Posterior cingulate gyrus (tissue), 11 donors: Measurements from ENCODE around the gene PIP5KL1.
A peak's percentile ranks its signal among the peaks of the same experiment; 100 is the strongest.

Experiments
- DNase-seq, 10 donors: peaks; one replicate each; pipeline versions ENCODE4 v3.0.0 to v3.0.0-alpha.2; 2020 to 2021; ENCODE audit warnings: mixed read lengths in 3 of 10
- intact Hi-C: fragments of 100-400 bp; cut with DNase I; formaldehyde crosslinking; loops from one replicate; pipeline ENCODE4 v1.15.1; 2023

Gene PIP5KL1, protein sequence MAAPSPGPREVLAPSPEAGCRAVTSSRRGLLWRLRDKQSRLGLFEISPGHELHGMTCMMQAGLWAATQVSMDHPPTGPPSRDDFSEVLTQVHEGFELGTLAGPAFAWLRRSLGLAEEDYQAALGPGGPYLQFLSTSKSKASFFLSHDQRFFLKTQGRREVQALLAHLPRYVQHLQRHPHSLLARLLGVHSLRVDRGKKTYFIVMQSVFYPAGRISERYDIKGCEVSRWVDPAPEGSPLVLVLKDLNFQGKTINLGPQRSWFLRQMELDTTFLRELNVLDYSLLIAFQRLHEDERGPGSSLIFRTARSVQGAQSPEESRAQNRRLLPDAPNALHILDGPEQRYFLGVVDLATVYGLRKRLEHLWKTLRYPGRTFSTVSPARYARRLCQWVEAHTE

DNA sequence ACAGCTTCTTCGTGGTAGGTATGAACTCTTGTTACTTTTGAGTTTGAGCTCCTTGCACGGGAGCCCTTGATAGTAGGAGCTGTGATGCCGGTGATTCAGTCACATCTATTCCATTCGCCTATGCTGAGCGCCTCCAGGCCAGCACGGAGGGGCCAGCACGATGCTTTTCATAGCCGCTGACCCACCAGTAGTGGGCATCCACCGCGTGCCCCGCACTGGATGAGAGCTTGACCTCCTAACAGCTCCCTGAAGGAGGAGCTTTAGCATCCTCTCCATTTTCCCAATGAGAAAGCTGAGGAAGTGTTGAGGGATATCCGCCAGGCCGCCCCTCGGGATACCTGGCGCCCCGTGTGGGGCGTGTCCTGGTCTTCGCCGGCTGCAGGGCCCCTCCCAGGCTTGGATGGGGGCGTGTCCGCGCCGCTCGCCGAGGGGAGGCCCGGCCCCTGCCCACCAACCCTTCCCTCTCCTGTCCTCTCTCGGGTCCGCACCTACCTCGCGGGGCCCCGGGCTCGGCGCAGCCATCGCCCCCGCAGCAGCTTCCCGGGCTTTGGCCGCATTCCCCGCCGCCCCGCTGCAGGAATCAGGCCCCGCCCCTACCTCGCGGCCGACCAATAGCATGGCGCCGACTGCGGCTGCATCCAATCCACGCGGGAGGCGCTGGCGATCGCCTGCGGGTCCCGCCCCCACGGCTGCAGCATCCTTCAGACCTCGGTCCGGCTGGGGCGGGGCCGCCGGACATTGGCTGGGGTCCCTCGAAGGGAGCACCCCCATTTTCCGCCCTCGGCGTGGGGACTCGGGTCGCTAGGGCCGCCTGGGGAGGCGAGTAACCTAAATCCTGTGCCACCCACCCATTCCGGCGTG is at the start of gene PIP5KL1:
Gene PIP5KL1 (minus strand): TSS at position 547 of the 861 bp plus-strand sequence. CDS start 25 bp downstream, at position 522.
- intact Hi-C loops, result no loop called here

DNA sequence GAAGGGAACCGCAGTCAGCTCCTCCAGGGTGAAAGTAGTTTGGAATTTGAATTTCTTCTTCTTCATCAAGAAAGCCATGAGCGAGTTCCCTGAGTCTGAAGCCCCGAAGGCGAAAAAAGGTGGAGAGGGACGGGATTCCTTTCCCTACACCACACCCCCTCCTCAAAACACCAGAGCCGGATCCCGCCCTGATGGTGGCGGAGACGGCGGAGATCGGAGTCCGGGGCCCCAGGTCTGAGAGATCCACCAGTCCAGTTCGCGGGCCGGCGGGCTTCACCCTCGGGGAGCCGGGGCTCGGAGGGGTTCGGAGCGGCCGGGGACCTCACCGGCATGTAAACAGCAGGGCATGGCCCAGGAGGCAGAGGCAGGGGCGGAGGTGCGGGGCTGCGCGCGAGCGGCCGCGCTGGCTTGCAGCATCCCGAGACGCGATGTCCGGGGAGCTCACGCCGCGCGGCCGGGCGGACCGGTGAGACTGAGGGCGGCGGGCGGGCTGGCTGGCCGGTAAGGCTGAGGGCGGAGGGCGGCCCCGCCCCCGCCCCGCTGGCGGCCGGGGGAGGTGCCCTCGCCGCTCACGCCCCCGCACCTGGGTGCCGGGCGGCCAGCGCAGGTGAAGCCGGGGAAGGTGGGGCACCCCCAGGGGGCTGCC is 49.6 kb upstream of the PIP5KL1 start:
- DNase-seq, result peak in 3 of 10 donors; percentile 24 to 90 (median 38)
- intact Hi-C loops, result loop anchor here (2.0 to 5.0 kb wide), 2 partner anchors 33 to 57 kb away; no protein-coding TSS in a partner anchor

More for the DNA sequence above, at the start of gene PIP5KL1:
- peak; percentile 82 to 99 (median 90) for DNase-seq

DNA sequence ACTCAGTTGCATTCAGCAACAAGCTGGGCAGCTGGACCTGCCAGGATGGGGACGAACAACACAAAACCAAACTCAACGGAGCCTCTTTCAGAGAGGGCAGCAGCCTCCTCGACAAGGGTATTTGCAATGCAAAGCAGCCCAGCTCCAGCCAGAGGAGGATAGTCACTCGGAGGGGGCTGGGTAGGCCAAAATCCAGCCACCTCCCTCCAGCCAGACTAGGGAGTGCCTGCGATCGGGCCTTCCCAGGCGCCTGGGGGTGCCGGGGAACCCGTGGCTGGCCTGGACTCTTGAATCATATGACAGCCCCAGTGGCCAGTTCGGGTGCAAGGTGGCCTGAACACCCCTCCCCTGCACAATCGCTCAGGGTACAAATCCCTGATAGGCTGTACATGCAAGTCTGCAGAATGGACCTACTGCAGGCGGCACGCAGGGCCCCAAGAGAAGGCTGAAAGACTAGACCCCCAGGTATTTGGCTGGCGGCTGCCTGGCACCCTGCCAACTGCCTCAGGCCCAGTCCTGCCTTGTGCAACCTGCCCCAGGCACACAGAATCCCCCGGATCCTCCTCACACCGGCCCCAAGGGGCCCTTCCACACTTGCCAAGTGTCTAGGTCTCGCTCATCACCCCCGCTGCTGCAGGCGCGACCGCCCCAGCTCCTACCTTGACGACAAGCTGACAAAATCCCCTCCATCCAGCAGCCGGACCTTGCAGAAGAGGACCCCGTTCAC is 48.9 kb upstream of the PIP5KL1 start:
- intact Hi-C loops, result loop anchor here (2.0 to 5.0 kb wide), 3 partner anchors 15 to 58 kb away; no protein-coding TSS in a partner anchor

DNA sequence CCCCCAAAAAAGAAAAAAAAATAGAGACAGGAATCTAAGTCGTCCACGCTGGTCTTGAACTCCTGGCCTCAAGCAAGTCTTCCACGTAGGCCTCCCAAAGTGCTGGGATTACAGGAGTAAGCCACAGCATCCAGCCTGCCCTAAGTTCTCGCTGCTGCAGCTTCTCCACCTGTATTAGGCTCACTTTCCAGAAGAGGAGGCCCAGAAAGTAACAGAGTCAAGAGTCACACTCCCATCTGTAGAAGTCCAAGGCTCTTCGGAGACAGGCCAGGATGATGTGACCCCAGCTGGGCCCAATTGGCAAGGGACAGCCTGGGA is 48.4 kb upstream of the PIP5KL1 start:
- intact Hi-C loops, result loop anchor here (2.0 kb wide), 1 partner anchor 14 kb away; no protein-coding TSS in a partner anchor
- DNase-seq, result no peak

More for the DNA sequence above, 48.9 kb upstream of the PIP5KL1 start:
- peak; percentile 69 to 97 (median 78) for DNase-seq

DNA sequence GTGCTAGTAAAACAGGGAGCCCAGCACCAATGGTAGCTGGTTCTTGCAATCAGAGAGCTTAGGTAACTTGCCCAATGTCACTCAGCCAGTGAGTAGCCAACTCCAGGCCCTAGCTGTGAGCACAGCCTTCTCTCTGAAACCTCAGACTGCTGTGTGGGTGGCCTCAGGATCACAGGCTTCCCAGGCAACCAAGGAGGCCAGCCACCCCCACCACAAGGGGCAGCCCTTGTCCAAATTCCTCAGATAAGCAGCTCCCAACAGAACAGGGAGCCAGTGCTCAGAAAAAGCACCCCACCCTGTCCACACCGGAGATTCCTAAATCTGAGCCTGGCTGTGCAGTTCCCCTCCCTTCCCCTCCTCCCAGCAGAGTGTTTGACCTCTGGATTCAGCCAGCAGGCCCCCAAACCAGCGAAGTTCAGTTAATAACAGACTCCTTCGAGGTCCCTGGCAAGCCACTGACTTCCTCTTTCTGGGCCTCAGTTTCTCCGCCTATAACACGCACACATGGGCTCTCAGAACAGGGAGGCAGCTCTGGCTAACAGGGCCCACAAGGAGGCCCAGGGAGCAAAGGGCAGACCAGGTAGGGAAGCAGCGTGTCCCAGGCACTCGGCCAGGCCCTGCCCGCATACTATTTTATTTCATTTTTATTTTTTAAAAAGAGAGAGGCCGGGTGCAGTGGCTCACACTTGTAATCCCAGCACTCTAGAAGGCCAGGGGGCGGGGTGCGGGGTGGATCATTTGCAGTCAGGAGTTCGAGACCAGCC is 47.5 kb upstream of the PIP5KL1 start:
- DNase-seq, result peak in 2 of 10 donors; percentile 74 to 79
- intact Hi-C loops, result loop anchor here (2.0 kb wide), 1 partner anchor 13 kb away; no protein-coding TSS in a partner anchor

DNA sequence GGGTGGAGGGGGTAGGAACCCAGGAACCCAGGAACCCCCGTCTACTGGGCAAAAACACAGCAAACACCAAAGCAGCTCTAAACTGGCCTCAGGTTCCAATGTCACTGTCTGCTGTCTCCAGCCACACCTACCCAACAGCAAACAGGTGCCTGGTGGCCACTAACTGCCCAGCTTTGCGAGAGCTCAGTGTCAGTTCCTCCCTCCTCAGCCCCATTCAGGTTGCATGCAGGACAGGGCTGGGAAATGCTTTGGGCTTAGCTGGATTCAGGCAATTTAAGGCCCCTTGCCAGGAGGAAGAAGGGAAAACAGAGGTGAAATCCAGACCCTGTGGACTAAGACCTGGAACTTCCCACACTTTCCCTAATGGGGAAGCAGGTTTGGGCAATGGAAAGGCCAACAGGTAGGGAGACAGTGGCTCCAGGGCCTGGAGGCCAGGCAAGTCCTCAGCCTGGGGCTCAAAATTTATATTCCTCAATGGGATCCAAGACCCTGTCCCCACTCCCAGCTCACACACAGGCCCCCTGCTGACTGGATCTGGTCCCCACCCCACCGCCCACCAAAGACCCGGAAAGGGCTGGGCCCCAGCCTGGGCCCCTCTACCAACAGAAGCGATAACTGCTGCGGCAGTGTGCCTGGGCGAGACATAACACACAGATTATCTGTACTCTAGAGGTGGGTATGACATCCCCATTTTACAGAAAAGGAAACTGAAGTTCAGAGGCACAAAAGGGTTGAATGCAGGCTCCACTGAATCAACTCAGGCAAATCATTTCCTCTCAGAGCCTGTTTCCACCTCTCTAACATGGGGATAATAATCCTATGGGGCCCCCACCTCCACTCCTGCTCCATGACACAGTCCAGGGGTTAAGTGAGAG is 46.7 kb upstream of the PIP5KL1 start:
- intact Hi-C loops, result no loop called here
- DNase-seq, result peak in 2 of 10 donors; percentile 61 to 65

DNA sequence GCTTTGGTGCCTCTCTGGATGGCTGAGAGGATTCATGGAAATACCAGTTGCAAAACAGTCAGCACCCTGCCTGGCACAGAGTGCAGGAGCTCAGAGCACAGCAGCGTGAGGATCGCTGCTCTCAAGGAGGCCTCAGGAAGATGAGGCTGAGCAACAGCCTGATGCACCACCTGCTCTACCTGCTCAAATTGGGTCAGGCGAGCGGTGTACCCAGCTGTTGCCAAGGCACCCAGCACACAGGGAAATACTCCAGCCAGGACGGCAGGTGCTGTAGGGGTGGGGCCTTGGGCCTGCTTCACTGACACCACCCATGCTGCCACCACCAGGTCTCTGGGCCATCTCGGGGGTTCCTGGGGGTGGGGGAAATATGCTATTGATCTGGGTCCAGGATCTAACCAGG is 45.9 kb upstream of the PIP5KL1 start:
- peak in 2 of 10 donors; percentile 64 to 80 for DNase-seq
- intact Hi-C loops, result no loop called here

DNA sequence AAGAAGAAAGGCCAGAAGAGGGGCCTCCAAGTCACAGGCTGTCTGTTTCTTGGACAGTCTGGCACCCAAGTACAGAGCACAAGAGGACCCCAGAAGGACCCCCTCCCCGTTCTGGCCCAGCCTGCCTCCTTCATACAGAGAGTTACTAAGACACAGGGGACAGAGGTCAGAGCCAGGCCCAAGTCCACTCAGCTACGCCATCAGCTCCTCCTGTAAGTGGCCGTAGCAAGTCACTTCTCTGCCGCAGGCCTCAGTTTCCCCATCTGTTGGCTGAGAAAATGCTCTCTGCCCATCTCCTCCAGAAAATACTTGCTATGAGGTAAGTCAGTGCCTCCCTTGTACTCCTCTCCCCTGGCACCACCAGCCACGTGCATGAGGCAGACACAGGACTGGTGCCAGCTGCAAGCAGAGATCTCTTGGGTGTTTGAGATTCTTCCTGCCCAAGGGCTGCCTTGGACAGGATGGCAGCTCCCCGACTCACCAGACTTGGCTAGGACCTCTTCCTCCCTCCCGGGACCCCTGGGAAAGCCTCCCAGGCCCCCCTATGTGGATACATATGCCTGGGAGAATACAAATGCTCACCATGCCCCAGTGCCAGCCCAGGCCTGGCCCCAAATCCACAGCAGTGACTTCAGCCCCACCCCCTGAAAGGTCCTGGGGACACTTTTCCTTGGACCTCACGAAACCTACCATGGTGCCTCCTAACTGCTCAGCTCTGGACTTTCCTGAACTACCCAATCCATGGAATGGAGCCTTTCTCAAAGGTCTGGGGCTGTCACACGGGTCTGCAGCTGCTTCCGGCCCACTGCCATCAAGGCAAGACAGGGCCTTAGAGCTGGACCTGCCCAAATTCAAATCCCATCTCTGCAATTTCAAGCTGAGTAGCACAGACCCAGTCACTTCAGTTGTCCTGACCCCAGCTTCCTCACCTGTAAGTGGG is 45.1 kb upstream of the PIP5KL1 start:
- peak in 5 of 10 donors; percentile 58 to 95 (median 62) for DNase-seq
- intact Hi-C loops, result no loop called here

DNA sequence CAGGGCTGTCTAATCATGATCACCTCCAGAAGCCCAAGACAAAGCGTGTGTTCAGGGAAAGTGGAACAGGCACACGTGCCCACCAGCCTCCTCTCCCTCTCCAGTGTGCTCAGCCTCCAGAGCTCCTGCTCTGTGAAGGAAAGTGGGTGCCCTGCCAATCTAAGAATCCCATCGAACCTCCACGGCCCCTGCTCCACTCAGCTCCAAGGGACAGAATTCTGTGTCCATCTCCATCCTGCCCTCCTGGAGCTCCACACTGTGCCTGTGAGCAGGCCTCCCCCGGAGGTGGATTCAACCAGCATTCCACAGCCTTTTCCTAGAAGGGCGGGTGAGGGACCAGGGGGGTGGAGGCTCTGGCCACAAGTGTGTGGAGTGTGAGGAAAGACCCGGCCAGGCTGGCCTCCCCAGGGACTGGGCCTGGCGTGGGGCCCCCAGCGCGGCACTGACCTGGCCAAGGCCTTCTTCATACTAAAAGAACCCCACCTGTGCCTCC is 44.2 kb upstream of the PIP5KL1 start:
- peak in 4 of 10 donors; percentile 20 to 89 (median 54) for DNase-seq
- intact Hi-C loops, result no loop called here

DNA sequence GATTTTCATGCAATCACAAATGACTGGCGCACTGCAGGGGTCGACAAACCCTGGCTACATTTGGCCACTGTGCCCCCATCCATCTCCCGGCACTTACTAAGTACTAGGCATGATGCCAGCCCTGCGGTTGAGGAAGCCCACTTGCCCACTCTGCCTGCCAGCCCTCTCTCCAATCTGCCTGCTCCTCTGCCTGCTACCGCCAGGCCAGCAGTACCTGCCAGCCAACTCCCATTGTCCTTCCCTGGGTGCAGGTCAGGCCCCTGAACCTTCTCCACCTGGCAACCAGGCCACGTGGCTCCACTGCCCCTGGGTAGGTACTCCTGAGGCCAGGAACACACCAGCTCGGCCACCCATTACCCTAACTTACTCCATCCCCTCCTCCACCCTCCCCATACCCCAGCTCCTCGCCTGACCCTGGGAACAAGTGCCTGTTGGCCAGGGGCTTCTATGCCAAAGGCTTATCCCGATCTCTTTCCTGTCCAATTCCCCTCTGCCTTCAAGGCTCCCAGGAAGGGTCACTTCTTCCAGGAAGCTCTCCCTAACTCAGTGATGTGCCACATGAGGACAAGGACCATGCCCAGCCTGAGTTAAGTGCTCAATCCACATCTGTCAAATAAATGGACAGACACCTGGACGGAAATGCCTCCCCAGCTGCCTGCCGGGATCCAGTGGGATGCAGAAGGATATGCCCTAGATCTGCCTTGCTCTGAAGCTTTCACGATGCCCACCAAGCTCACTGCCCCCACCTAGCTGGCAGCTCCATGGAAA is 43.6 kb upstream of the PIP5KL1 start:
- intact Hi-C loops, result no loop called here
- peak in 2 of 10 donors; percentile 60 to 84 for DNase-seq

DNA sequence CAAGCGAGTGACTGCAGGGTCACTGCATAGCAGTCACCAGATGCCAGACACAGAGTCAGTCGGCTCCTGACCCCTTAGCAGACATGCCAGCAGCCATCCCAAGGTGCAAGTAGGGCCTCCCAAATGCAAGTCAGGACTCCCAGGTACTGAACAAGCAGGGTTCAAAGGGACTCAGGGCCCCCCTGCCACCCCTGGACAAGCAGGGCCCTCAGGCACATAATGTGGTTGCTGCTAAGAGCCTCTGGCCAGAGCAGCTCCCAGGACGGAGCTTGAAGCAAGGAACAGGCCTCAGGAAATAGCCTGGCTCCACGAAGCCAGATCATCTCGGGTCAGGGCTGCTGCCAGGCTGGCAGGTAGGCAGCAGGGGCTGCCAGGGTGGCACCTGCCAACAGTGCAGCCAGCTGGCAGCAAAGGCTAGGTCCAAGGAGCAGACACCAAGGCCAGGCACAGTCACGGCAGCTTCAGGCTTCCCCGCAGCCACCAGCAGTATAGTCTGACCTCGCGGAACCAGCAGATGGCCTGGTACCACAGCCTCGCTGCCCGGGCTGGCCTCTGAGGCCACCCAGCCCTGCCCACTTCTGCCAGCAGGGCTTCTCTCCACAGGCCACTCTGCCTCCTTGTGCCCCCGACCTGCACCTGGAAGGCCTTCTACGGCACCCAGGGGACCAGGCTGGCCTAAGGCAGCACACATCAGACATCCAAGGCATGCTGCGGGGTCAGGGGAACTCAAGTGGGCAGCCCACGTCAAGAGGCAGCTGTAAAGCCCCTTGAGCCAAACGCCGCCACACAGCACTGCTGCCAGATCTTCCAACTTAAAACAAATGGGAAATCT is 42.8 kb upstream of the PIP5KL1 start:
- intact Hi-C loops, result no loop called here
- DNase-seq, result peak in 4 of 10 donors; percentile 44 to 93 (median 77)

DNA sequence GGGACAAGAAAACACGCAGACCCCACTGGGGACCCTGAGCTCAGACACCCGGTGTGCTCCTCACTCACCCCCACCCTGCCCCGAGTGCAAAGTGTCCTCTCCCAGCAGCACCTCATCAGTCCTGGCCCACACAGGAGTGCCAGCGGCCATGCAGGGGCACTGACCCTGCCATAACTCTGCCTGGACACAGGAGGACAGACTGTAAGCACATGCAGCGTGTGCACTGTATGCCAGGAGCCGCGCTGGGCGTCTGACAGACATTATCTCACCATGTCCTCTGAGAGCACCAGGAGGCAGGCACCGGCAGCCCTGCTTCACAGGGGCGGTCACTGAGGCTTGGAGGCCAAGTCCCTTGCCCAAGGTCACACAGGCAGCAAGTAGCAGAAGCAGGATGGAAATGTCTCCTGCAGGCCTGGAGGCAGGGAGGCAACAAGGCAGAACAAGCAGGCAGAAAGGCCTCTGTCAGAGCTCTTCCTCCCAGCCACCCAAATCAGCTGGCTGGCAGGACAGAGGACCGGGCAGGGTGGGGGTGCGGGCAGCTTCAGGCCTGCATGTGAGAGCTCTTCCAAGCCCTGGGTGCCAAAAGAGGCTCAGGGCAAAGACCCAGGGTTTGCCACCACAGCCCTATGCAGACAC is 41.8 kb upstream of the PIP5KL1 start:
- intact Hi-C loops, result no loop called here
- DNase-seq, result peak in 9 of 10 donors; percentile 54 to 97 (median 68)

DNA sequence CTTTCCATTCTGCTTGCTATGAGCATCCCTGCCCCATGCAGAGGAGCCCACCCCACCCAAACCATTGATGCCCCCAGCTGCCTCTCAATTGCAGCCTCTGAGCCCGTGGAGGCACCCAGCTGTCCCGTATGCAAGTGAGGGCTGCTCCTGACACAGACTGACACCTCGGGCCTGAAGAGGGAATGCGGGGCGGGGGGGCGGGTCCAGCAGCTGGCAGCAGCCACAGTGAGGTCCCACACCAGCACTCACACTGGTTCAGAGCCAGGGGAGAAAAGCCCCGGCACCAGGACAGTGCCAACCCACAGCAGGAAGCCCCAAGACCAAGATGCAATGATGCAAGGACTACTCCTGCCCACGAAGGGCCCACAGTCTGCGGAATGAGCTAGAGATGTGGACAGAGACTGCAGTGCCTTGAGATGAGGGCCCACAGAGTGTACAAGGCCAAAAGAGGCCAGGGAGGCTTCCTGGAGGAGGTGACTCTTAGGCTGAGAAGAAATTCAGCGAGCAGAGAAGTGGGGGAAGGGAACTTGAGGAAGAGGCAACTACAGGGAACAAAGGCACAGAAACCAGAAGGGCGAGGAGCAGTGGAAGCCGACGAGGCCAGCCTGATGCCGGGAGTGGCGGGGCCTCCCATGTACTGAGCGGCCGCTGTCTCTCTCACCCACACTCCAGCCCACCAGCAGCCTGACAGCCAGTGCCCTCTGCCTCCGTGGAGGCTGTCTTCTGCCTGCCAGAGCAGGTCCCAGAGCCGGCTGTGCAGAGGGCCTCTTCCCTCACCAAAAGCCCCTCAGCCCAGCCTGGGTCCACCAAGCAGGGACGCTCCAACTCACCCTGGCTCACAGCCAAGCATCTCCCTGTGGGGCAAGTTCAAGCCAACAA is 41.0 kb upstream of the PIP5KL1 start:
- intact Hi-C loops, result no loop called here
- peak in 9 of 10 donors; percentile 71 to 99 (median 83) for DNase-seq
